Measurements from ENCODE around the gene DNASE1L3.
"Not testable (repeated sequence)": the region's sequence is repeated elsewhere in the genome, so short reads cannot be mapped to it uniquely, and the experiment has no call there.

The DNASE1L3 gene

GRCh38 chr3:58234516-58234931 is 23.8 kb upstream of the DNASE1L3 start:
- no peak for DNase-seq

GRCh38 chr3:58231666-58232065 is 20.9 kb upstream of the DNASE1L3 start:
- DNase-seq: no peak

DNA sequence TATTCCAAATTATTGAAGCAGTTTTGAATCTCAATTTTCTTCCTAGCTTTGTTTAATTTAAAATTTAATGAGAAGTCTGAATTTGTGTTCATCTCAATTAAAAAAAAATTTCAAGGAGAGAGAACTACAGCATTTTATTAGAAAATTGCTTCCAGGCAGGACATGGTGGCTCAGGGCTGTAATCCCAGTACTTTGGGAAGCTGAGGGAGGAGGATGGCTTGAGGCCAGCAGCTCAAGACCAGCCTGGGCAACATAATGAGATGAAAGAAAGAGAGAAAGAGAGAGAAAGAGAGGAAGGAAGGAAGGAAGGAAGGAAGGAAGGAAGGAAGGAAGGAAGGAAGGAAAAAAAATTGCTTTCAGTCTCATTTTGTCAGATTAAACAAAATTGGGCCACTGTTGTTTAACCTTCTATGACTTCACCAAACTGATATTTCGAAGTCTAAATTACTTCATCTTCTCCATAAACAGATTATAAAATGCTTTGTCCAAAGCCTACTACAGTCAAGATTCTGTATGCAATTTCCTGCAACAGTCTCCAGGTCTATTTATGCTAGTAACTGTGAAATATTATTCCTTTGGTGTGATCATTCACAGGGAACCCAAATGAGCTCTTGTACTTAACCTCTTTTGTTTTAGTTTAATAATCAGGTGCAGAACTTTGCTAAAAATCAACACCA is 20.2 kb upstream of the DNASE1L3 start:
- DNase-seq: no peak

- not testable (repeated sequence) for DNase-seq
These were observed 17.2 kb upstream of the DNASE1L3 start for GRCh38 chr3:58227933-58228332.

- DNase-seq: no peak
These were observed 13.1 kb upstream of the DNASE1L3 start for GRCh38 chr3:58223855-58224254.

DNA sequence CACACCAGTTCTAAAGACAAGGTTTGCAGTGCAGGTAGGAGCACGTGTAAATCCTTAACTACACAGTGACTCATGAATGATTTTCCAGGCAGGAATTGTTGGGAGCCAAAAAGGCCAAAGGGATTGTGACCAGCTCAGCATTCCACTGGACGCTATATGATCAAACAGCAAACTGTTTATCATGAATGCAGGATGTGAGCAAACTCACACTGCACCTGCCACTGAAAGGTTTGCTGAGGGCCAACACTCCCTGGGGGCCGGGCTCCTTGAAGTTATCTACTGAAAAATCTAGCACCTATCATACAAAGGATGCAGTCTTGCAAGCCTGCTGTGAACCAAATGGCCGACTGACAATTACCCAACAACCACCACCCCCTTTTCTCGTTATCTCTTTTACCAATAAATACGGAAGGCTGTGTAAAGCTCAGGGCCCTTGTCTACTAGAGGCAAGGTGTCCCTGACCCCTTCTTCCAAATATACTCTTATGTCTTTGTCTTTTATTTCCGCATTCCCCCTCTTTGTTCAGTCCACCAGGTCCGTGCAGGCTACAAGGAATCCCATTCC is 11.5 kb upstream of the DNASE1L3 start:
- no peak for DNase-seq

GRCh38 chr3:58218904-58219303 is 8.1 kb upstream of the DNASE1L3 start:
- DNase-seq: no peak

GRCh38 chr3:58217209-58217811 is 6.5 kb upstream of the DNASE1L3 start:
- no peak for DNase-seq

- DNase-seq: no peak
These were observed 5.9 kb upstream of the DNASE1L3 start for GRCh38 chr3:58216496-58217195.

- DNase-seq: no peak
These were observed 4.7 kb upstream of the DNASE1L3 start for GRCh38 chr3:58215317-58216025.

GRCh38 chr3:58214484-58215316 is 3.9 kb upstream of the DNASE1L3 start:
- DNase-seq: no peak

- no peak for DNase-seq
These were observed 839 bp downstream of the DNASE1L3 start for GRCh38 chr3:58209933-58210332.

GRCh38 chr3:58207954-58208353 is 2.8 kb downstream of the DNASE1L3 start:
- no peak for DNase-seq

DNA sequence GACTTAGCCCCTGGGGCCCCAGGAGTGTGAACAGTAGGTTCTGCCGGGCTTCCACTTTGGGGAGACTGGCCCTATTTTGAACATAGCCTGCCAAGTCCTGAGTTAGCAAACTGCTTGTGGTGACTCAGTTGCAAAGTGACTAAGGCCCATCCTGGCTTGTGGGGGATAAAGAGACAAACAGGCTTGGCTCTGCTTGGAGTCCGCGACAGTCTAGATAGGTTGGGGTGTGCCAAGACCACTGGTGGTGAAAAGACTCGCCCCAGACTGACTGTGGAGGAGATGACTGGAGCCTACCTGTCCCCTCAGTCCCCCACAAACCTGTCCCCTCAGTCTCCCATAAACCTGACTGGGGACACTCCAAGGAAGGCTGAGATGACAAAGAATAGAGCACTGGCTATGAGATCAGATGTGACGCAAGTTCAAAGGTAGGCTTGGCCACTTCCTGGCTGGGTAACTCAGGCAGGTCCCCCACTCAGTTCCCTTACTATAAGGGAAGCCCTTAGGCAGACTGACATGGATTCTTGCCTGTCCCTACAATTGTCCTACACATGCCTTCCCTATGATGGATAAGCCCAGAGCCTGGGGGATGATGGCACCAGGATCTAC is 4.3 kb downstream of the DNASE1L3 start:
- DNase-seq: no peak

GRCh38 chr3:58205981-58206380 is 4.8 kb downstream of the DNASE1L3 start:
- DNase-seq: no peak

DNA sequence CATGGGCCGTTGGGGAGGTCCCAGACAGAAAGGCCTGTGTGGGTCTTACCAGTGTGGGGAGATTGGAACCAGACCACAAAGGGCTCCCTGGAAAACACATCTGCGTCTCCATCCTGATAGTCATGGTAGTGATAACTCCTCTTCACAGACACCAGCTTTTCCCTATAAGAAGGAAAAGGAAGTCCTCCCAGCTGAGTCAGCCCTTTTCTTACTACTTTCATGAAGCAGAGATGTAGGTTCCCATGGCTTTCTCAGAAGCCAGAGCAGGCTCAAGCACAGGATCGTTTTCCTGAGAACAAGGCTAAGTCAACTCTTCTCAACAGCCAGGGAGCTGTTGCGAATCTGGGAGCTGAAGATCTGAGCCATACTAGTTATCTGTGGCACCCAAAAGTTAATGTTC is 6.1 kb downstream of the DNASE1L3 start:
- DNase-seq: no peak

GRCh38 chr3:58203541-58203940 is 7.2 kb downstream of the DNASE1L3 start:
- no peak for DNase-seq

DNA sequence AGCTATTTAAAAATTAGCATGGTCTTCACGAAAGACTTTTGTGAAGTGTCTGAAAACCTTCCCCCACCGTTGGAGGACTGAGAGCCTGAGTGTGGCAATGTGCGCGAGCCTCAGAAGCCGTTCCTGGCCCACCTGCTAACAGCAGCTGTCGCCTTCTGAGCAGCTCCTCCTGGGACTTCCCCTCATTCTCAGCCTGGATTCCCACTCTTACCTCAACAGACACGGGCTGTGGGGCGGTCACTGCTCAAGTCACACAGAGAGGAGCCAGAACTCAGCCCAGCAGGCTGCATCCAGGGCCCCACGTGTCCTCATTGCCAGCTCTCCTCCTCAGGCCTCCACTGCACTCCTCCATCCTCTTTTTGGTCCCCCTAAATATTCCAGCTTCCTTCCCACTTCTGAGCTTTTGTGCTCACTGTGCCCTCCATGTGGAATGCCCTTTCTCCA is 7.8 kb downstream of the DNASE1L3 start:
- DNase-seq: no peak

DNA sequence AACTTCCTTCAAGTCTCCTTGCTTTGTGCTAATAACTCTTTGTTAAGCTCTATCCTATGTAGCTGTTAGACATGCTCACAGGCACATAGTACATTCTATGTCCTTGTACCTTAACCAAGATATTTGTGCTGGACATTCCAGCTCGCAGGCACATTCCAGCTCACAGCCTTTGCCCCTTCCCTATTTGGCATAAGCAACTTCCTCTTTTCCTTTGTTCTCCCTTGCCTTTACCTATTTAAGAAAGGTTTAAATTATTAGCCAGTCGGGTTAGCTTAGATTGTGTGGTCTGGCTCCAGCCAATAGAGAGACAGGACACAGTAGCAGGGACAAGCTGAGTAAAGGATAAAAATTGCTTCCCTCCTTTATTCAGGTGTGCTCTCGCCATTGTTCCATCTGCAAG is 9.3 kb downstream of the DNASE1L3 start:
- DNase-seq: not testable (repeated sequence)

GRCh38 chr3:58200846-58201355 is 9.9 kb downstream of the DNASE1L3 start:
- DNase-seq: no peak

GRCh38 chr3:58200121-58200709 is 10.6 kb downstream of the DNASE1L3 start:
- no peak for DNase-seq

Measured in cortex of kidney (tissue), 1 donor.